Fibroblast of peridontal ligament (primary cell): Measurements from ENCODE around the gene DFFB.

ENCODE experiments used
- DNase-seq: peaks from one replicate; pipeline ENCODE4 v3.0.0-alpha.2; 2010; ENCODE audit errors: extremely low read depth

The DFFB gene

DNA sequence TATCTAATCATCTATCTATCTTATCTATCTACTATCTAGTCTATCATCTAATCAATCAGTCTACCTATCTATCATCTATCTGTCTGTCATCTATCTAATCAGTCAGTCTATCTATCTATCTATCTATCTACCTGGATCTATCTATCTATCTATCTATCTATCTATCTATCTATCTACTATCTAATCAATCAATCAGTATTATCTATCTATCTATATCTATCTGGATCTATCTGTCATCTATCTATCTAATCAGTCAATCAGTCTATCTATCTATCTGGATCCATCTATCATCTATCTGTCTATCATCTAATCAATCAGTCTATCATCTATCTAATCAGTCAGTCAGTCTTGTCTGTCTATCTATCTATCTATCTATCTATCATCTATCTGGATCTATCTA, 69.7 kb downstream of the DFFB start:
- no peak for DNase-seq

DNA sequence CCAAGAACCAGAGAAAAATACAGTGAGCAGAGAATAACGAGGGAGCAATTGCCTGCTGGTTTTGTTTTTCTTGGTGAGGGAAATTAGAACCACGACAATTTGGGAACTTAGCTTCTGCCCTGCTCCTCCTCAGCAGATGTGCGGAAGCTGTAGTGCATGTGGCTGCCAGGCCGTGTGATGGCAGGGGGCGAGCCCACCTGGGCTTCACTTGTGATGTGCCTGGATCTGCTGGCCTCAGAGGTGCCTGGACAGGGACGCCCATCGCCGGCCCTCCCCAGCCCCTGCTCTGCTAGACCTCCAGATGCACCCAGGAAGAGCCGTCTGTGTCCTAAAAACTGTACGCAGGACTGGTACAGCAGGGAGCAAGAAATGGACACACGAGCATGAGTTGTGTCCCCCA, 71.3 kb downstream of the DFFB start:
- no peak for DNase-seq

DNA sequence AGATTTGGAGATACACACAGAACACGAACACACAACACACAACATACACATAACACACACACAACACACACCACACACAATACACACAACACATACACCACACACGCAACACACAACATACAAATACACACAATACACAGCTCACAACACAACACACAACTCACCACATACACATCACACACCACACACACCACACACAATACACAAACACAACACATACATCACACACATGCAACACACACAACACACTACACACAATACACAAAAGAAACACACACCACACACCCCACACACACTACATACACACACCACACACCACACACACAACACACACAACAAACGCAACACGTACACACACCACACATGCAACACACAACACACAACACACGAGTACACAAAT, 71.8 kb downstream of the DFFB start:
- no peak for DNase-seq

DNA sequence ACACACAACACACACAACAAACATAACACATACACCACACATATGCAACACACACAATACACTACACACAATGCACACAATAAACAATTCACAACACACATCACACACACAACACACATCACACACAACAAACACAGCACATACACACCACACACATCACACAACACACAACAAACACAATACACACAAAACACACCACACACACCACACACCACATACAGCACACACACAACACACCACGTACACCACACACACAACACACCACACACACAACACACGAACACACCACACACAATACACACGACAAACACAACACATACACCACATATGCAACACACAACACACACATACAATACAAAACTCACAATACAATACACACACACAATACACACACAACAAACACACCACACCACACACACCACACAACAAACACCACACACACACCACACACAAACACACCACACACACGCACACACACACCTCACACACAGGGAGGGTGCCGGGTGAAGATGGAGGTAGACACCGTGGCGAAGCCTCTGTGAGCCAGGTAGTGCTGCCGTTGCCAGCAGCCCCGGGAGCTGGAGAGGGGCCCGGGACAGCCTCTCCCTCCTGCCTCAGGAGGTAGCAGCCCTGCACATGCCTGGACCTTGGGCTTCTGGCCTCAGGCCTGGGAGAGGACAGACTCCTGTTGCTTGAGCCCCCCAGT, 73.2 kb downstream of the DFFB start:
- DNase-seq = no peak

DNA sequence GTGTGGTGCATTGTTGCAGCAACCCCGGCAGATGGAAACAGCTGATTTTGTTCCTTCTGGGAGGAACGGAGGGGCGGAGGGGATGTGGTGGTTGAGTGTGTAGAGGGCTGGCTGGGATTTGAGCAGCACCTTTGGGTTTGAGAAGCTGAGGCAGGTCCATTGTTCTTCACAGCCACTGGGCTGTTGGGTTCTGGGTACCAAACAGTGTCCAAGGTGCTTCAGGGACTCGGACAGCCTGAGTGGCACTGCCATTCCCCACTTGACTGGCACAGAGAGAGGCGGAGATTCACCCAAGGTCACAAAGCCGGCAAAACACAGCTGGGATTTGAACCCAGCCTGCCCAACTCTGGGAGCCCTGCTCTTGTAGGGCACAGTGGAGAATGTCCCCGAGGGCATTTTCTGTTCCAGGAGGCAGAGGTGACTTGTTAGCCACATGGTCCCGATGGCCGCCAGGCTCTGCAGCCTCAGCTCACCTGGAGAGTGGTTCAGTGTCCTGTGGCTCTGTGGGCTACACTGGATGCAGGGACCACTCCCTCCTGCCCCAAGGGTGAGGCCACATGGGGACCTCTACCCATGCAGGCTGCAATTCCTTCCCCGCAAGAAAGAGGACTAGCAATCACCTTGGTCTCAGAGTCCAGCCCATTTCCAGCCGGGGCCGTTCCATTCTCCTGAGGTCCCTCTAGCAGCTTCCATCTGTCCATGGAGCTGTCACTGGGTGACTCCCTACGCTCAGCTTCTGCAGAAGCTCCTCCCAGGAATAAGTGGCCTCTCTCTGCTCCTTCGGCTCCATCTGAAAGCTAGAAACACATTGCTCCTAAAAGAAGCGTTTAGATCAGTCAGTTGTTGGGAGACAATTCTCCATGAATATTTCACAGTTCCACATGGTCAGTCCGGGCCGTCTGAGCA, 74.0 kb downstream of the DFFB start:
- DNase-seq = no peak

DNA sequence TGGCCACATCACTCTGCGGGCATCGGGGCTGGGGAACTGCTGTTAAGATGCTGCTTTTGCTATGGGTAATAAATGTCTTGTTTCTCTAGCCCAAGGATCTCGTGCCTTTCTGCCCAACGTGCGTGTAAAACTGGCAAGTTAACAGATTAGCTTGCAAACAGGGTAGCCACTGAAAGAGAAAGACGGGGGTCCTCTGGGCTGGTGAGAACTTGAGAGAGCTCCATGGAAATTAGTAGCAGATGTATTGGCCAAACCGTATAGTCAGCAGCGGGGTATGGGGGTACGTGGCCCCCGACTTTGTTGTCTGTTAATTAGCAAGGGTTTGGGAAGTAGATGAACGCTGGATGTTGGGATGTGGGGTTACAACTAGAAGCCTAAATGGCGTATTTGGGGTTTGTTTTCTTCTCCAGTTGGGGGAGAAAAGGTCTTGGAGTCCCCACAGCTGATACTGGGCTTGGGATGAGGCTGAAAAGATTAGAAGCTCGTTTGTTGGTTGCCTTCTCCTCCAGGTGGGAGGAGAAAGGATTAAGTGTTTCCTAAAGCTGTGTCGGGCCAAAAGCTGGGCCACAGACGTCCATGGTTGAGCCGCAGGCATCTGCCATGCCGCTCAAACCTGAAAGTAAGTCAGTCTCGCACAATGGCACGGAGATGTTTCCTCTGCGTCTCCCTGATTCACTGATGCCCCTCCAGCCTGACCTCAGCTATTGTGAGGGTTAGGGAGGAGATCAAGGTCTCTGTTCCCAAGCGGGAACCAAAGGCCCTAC, 75.1 kb downstream of the DFFB start:
- DNase-seq = no peak
